ENCODE measurements around the gene BRCA2. TPM values are rescaled to one million over a fixed set of nuclear protein-coding genes. Genes with fewer than 3 reads are reported as not detected.

Gene BRCA2
- total RNA-seq, 4 donors from 2014 or later, result 0.19 to 1.0 (median 0.72) TPM

DNA sequence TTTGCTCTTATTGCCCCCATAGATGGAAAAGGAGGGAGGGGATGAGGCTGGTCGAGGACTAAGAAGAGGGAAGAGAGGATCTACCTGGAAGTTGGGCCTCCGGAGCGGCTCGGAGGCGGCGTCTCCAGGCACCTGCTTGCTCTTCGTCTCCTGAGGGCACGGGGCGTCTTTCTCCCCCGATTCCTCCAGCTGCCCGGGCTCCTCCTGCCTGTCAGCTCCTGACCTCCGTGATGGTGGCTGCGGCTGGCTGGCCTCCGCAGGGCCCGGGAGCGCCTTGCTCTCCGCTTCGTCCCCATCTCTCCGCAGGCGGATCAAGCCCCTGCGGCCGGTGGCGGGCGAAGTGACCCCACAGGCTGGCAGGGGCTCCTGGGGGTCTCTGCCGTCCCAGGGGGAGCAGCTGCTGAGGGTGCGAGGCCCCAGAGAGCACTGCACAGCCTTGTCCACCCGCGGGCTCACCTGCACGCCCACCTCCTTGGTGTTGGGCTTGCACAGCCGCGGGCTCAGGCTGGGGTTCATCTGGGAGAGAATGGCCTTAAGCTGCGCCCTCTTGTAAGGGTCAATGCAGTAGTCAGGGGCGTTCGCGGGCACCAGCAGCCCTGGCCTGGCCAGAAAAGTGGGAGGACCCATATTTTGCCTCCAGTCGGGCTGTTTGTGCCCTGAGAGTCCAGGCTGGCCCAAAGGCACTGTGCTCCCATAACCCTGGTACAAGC, 4.0 kb upstream of the BRCA2 start:
- Histone ChIP-seq H3K36me3 (no peaks in the 10 kb centered on the region), H3K4me1 (peaks cover 0 to 25% (median 0%) of the 10 kb centered on the region in 3 donors), H3K27ac (no peak overlapping the region), H3K27me3 (no peaks in the 10 kb centered on the region), H3K4me3 (no peak overlapping the region), H3K9me3 (no peaks in the 10 kb centered on the region)
- ATAC-seq, result no peak
- WGBS, 2 donors (ENCODE audit: low coverage in 1 of 2), result 81 to 86% methylated on average over 4 to 7 of the region's 36 CpGs
- no peak for TF ChIP-seq POLR2A (IDR thresholded peaks at IDR 0.05)
- TF ChIP-seq EP300 (IDR thresholded peaks at IDR 0.05), result no peak
- TF ChIP-seq, protein P1, sequence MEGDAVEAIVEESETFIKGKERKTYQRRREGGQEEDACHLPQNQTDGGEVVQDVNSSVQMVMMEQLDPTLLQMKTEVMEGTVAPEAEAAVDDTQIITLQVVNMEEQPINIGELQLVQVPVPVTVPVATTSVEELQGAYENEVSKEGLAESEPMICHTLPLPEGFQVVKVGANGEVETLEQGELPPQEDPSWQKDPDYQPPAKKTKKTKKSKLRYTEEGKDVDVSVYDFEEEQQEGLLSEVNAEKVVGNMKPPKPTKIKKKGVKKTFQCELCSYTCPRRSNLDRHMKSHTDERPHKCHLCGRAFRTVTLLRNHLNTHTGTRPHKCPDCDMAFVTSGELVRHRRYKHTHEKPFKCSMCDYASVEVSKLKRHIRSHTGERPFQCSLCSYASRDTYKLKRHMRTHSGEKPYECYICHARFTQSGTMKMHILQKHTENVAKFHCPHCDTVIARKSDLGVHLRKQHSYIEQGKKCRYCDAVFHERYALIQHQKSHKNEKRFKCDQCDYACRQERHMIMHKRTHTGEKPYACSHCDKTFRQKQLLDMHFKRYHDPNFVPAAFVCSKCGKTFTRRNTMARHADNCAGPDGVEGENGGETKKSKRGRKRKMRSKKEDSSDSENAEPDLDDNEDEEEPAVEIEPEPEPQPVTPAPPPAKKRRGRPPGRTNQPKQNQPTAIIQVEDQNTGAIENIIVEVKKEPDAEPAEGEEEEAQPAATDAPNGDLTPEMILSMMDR (IDR thresholded peaks at IDR 0.05), result no peak
- no peak for TF ChIP-seq POLR2AphosphoS5 (IDR thresholded peaks at IDR 0.05)

DNA sequence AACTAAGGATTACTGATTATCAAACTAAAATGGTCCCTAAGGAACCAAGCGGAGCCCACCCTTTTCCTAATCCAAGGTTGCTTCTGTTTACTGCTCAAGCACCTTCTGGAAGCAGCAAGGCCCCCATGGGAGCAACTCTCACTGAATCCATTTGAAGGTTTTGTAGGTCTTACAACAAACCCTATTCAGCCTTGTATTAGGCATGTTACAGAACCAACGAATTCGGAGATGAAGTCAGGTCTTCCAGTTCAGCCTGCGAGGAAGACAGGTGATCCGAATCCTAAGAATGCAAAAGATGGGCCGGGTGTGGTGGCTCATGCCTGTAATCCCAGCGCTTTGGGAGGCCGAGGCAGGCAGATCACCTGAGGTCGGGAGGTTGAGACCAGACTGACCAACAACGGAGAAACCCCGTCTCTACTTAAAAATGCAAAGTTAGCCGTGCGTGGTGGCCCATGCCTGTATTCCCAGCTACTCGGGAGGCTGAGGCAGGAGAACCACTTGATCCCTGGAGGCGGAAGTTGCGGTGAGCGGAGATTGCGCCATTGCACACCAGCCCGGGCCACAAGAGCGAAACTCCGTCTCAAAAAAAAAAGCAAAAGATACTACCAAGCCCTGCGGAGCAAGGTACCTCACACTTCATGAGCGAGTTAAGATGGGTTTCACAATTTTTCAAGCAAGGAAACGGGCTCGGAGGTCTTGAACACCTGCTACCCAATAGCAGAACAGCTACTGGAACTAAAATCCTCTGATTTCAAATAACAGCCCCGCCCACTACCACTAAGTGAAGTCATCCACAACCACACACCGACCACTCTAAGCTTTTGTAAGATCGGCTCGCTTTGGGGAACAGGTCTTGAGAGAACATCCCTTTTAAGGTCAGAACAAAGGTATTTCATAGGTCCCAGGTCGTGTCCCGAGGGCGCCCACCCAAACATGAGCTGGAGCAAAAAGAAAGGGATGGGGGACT, 754 bp upstream of the BRCA2 start:
- H3K9me3 ChIP-seq, result no peaks in the 10 kb centered on the region
- 72 to 73% methylated on average over 10 to 19 of the region's 32 CpGs for WGBS, 2 donors (ENCODE audit: low coverage in 1 of 2)
- H3K27me3 ChIP-seq, result no peaks in the 10 kb centered on the region
- peak overlapping the region; percentile 64 to 72 for H3K4me3 ChIP-seq
- peak; percentile 52 for ATAC-seq
- H3K4me1 ChIP-seq, result peaks cover 0 to 20% (median 0%) of the 10 kb centered on the region in 3 donors
- no peaks in the 10 kb centered on the region for H3K36me3 ChIP-seq
- TF ChIP-seq POLR2AphosphoS5 (IDR thresholded peaks at IDR 0.05), result no peak
- TF ChIP-seq, protein P1 (IDR thresholded peaks at IDR 0.05), result no peak
- TF ChIP-seq EP300 (IDR thresholded peaks at IDR 0.05), result no peak
- no peak for TF ChIP-seq POLR2A (IDR thresholded peaks at IDR 0.05)
- peak overlapping the region; percentile 84 to 93 (median 92) for H3K27ac ChIP-seq

DNA sequence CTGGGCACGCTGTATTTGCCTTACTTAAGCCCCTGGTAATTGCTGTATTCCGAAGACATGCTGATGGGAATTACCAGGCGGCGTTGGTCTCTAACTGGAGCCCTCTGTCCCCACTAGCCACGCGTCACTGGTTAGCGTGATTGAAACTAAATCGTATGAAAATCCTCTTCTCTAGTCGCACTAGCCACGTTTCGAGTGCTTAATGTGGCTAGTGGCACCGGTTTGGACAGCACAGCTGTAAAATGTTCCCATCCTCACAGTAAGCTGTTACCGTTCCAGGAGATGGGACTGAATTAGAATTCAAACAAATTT, 676 bp downstream of the BRCA2 start:
- H3K27ac ChIP-seq, result peak overlapping the region in 3 of 4 donors; percentile 92 to 93 (median 93)
- H3K36me3 ChIP-seq, result no peaks in the 10 kb centered on the region
- WGBS, 2 donors (ENCODE audit: low coverage in 1 of 2), result 0 to 3% methylated on average over 4 to 6 of the region's 13 CpGs
- no peaks in the 10 kb centered on the region for H3K27me3 ChIP-seq
- peak overlapping the region; percentile 64 to 72 for H3K4me3 ChIP-seq
- no peaks in the 10 kb centered on the region for H3K9me3 ChIP-seq
- no peak for ATAC-seq
- no peak for TF ChIP-seq POLR2A (IDR thresholded peaks at IDR 0.05)
- TF ChIP-seq EP300 (IDR thresholded peaks at IDR 0.05), result no peak
- TF ChIP-seq, protein P1 (IDR thresholded peaks at IDR 0.05), result no peak
- TF ChIP-seq POLR2AphosphoS5 (IDR thresholded peaks at IDR 0.05), result no peak
- peaks cover 0 to 13% (median 0%) of the 10 kb centered on the region in 3 donors for H3K4me1 ChIP-seq

DNA sequence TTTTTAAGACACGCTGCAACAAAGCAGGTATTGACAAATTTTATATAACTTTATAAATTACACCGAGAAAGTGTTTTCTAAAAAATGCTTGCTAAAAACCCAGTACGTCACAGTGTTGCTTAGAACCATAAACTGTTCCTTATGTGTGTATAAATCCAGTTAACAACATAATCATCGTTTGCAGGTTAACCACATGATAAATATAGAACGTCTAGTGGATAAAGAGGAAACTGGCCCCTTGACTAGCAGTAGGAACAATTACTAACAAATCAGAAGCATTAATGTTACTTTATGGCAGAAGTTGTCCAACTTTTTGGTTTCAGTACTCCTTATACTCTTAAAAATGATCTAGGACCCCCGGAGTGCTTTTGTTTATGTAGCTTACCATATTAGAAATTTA, 1.2 kb downstream of the BRCA2 start:
- Histone ChIP-seq H3K27me3 (no peaks in the 10 kb centered on the region), H3K36me3 (no peaks in the 10 kb centered on the region), H3K9me3 (no peaks in the 10 kb centered on the region), H3K4me3 (no peak overlapping the region), H3K4me1 (peaks cover 0 to 13% (median 0%) of the 10 kb centered on the region in 3 donors), H3K27ac (peak overlapping the region in 2 of 4 donors; percentile 93)
- WGBS, 2 donors (ENCODE audit: low coverage in 1 of 2), result 67 to 70% methylated on average over 6 of the region's 6 CpGs
- TF ChIP-seq POLR2A (IDR thresholded peaks at IDR 0.05) (no peak), EP300 (IDR thresholded peaks at IDR 0.05) (no peak), POLR2AphosphoS5 (IDR thresholded peaks at IDR 0.05) (no peak)
- TF ChIP-seq, protein P1 (IDR thresholded peaks at IDR 0.05), result no peak
- no peak for ATAC-seq

All from gastroesophageal sphincter (tissue), 4 donors.